K562 (cell line): ENCODE results near the gene VDAC1. TPM values are rescaled to one million over a fixed set of nuclear protein-coding genes. Genes with fewer than 3 reads are reported as not detected.

Experiments used
- BHLHE40 ChIP-seq: IDR thresholded peaks from 2 replicates; pipeline ENCODE4 v1.6.1; 2011; ENCODE audit warnings: low read length, improper control_type of control experiment
- CBFA2T3 ChIP-seq: fragments of 450-650 bp; IDR thresholded peaks from 2 replicates; pipeline ENCODE4 v1.6.1; 2017
- ETS2 ChIP-seq: IDR thresholded peaks from 2 replicates; pipeline ENCODE4 v1.6.1; 2016; ENCODE audit warnings: borderline replicate concordance, missing genetic modification characterization, mild to moderate bottlenecking, moderate library complexity, missing compliant biosample characterization; ENCODE audit not compliant: poor library complexity, severe bottlenecking
- FOXJ2 ChIP-seq: fragments of 200-800 bp; sonication (Bioruptor generic); IDR thresholded peaks from 2 replicates; pipeline ENCODE4 v1.6.1; 2016; ENCODE audit warnings: missing genetic modification characterization, missing compliant biosample characterization
- GTF2F1 ChIP-seq: IDR thresholded peaks from 2 replicates; pipeline ENCODE4 v1.6.1; 2011; ENCODE audit warnings: low read depth, low read length, improper control_type of control experiment
- HDAC8 ChIP-seq: fragments of 450-650 bp; IDR thresholded peaks from 2 replicates; pipeline ENCODE4 v1.6.1; 2016; ENCODE audit warnings: mild to moderate bottlenecking, missing genetic modification characterization, moderate library complexity, missing compliant biosample characterization
- HNRNPH1 ChIP-seq: fragments of 200-400 bp; formaldehyde crosslinking; optimal IDR thresholded peaks from 2 replicates; pipeline ENCODE3; 2017; ENCODE audit warnings: low read depth, mild to moderate bottlenecking, low read length, moderate library complexity
- HSF4 ChIP-seq: fragments of 250-450 bp; sonication (Bioruptor Pico); IDR thresholded peaks from 2 replicates; pipeline ENCODE4 v2.1.2; 2022; ENCODE audit warnings: mild to moderate bottlenecking, moderate library complexity, borderline replicate concordance
- KLF16 ChIP-seq: IDR thresholded peaks from 2 replicates; pipeline ENCODE4 v1.6.1; 2016; ENCODE audit warnings: antibody characterized with exemption
- MED1 ChIP-seq: sonication (generic); formaldehyde crosslinking; IDR thresholded peaks from 2 replicates; pipeline ENCODE4 v1.8.1; 2023; ENCODE audit warnings: missing genetic modification reagents, borderline replicate concordance
- PHB ChIP-seq: fragments of 250-450 bp; sonication (Bioruptor Pico); IDR thresholded peaks from 2 replicates; pipeline ENCODE4 v1.5.0; 2021
- PPARD ChIP-seq: fragments of 250-450 bp; sonication (Bioruptor Pico); IDR thresholded peaks from 2 replicates; pipeline ENCODE4 v1.8.0; 2022; ENCODE audit warnings: inconsistent platforms, mild to moderate bottlenecking, moderate library complexity
- STAG1 ChIP-seq: sonication (generic); formaldehyde crosslinking; IDR thresholded peaks from 2 replicates; pipeline ENCODE4 v1.5.0; 2020; ENCODE audit warnings: missing genetic modification reagents, borderline replicate concordance
- THRAP3 ChIP-seq: fragments of 450-650 bp; IDR thresholded peaks from 2 replicates; pipeline ENCODE4 v1.6.1; 2016; ENCODE audit warnings: mild to moderate bottlenecking, inconsistent platforms, borderline replicate concordance
- ZNF717 ChIP-seq: fragments of 250-450 bp; sonication (Bioruptor Pico); IDR thresholded peaks from 2 replicates; pipeline ENCODE4 v1.5.0; 2021
- polyA plus RNA-seq, 8 experiments: library from polyadenylated mRNA; depleted of rRNA in 4 of 8; stranded (reverse) in 5 of 8; unstranded in 3 of 8; fragments of >200 nt; fragmentation: Nextera tagmentation in 2 of 8; fragmentation: Illumina TruSeq in 1 of 8; extraction: Ambion mirVana in 2 of 8; extraction: Trizol in 1 of 8; gene quantifications; 2 replicates each; pipeline versions ENCODE4 v1.2.1 to v1.2.3, GENCODE V29; 2011 to 2014; ENCODE audit warnings: inconsistent platforms in 1 of 8, missing spikeins in 1 of 8
- total RNA-seq, 7 experiments: library from RNA; depleted of rRNA in 6 of 7; stranded (reverse); fragments of >200 nt in 6 of 7; fragmentation: Illumina TruSeq in 2 of 7; extraction: Trizol in 2 of 7; gene quantifications; 2 replicates each; pipeline versions ENCODE4 v1.2.1 to v1.2.3, GENCODE V29; 2011 to 2021; ENCODE audit warnings: low replicate concordance in 1 of 7
- TF ChIP-seq, protein P1 (sequence below), 2 experiments: fragments of 200-800 bp in 1 of 2; sonication (Bioruptor generic) in 1 of 2; sonication (generic) in 1 of 2; formaldehyde crosslinking in 1 of 2; IDR thresholded peaks in 1 of 2; conservative IDR thresholded peaks in 1 of 2; 2 replicates each; pipeline versions ENCODE4 v1.5.0 to v1.6.1; 2016 to 2020; ENCODE audit warnings: missing compliant biosample characterization in 1 of 2, missing genetic modification characterization in 1 of 2, missing genetic modification reagents in 1 of 2
- TF ChIP-seq, protein P2 (sequence below): fragments of 450-650 bp; formaldehyde crosslinking; IDR thresholded peaks from 2 replicates; pipeline ENCODE4 v1.4.0; 2020; ENCODE audit warnings: mild to moderate bottlenecking, moderate library complexity
- TF ChIP-seq, protein P3 (sequence below): fragments of 250-450 bp; sonication (Bioruptor Pico); IDR thresholded peaks from 2 replicates; pipeline ENCODE4 v1.4.0; 2020; ENCODE audit warnings: borderline replicate concordance
- TF ChIP-seq, protein P4 (sequence below): fragments of 250-450 bp; sonication (Bioruptor Pico); IDR thresholded peaks from 2 replicates; pipeline ENCODE4 v1.4.0; 2020; ENCODE audit warnings: mild to moderate bottlenecking, moderate library complexity
- TF ChIP-seq, protein P5 (sequence below), 2 experiments: IDR thresholded peaks in 1 of 2; conservative IDR thresholded peaks in 1 of 2; 2 replicates each; pipeline ENCODE4 v1.6.1; 2016; ENCODE audit warnings: low read depth in 2 of 2, mild to moderate bottlenecking in 1 of 2, missing compliant biosample characterization in 1 of 2, missing genetic modification characterization in 1 of 2, moderate library complexity in 1 of 2

VDAC1 gene
- total and polyA plus RNA-seq, 9 of the 15 experiments (the other 6 are each of a cell fraction or from before 2014, with no cell fraction given): 168 to 366 (median 293) TPM

DNA sequence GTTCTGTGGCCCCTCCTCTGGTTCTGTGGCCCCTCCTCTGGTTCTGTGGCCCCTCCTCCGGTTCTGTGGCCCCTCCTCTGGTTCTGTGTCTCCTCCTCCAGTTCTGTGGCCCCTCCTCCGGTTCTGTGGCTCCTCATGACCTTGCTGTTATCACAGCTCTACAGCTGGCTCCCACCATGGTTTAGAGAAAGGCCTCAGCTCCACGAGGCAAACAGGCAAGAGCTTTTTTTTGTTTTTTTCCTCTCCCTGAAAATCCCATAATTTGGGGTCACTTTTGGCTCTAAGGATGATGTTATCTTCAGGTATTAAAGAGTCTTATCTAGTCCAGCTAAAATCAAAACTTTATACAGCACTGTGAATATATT, 68.1 kb downstream of the VDAC1 start (continued):
- TF ChIP-seq, protein P1, sequence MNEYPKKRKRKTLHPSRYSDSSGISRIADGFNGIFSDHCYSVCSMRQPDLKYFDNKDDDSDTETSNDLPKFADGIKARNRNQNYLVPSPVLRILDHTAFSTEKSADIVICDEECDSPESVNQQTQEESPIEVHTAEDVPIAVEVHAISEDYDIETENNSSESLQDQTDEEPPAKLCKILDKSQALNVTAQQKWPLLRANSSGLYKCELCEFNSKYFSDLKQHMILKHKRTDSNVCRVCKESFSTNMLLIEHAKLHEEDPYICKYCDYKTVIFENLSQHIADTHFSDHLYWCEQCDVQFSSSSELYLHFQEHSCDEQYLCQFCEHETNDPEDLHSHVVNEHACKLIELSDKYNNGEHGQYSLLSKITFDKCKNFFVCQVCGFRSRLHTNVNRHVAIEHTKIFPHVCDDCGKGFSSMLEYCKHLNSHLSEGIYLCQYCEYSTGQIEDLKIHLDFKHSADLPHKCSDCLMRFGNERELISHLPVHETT (CRISPR knock-in tag; conservative IDR thresholded peaks at IDR 0.05 in 1 of 2, IDR thresholded peaks at IDR 0.05 in 1 of 2): peak in 1 of 2 experiments; percentile 71; a peak in 1 of 4 replicates
- no peak for TF ChIP-seq HNRNPH1
- TF ChIP-seq PHB (CRISPR knock-in tag): no peak
- no peak for TF ChIP-seq MED1 (CRISPR knock-in tag)
- TF ChIP-seq FOXJ2 (tag): no peak
- TF ChIP-seq, protein P2, sequence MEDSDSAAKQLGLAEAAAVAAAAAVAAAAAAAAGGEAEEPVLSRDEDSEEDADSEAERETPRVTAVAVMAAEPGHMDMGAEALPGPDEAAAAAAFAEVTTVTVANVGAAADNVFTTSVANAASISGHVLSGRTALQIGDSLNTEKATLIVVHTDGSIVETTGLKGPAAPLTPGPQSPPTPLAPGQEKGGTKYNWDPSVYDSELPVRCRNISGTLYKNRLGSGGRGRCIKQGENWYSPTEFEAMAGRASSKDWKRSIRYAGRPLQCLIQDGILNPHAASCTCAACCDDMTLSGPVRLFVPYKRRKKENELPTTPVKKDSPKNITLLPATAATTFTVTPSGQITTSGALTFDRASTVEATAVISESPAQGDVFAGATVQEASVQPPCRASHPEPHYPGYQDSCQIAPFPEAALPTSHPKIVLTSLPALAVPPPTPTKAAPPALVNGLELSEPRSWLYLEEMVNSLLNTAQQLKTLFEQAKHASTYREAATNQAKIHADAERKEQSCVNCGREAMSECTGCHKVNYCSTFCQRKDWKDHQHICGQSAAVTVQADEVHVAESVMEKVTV: 0 out of 2 replicates have a peak, but pooled peaks have one; percentile 6
- TF ChIP-seq HDAC8 (tag): no peak
- TF ChIP-seq, protein P3, sequence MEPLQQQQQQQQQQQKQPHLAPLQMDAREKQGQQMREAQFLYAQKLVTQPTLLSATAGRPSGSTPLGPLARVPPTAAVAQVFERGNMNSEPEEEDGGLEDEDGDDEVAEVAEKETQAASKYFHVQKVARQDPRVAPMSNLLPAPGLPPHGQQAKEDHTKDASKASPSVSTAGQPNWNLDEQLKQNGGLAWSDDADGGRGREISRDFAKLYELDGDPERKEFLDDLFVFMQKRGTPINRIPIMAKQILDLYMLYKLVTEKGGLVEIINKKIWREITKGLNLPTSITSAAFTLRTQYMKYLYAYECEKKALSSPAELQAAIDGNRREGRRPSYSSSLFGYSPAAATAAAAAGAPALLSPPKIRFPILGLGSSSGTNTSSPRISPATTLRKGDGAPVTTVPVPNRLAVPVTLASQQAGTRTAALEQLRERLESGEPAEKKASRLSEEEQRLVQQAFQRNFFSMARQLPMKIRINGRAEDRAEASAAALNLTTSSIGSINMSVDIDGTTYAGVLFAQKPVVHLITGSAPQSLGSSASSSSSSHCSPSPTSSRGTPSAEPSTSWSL (CRISPR knock-in tag): no peak
- TF ChIP-seq, protein P4, sequence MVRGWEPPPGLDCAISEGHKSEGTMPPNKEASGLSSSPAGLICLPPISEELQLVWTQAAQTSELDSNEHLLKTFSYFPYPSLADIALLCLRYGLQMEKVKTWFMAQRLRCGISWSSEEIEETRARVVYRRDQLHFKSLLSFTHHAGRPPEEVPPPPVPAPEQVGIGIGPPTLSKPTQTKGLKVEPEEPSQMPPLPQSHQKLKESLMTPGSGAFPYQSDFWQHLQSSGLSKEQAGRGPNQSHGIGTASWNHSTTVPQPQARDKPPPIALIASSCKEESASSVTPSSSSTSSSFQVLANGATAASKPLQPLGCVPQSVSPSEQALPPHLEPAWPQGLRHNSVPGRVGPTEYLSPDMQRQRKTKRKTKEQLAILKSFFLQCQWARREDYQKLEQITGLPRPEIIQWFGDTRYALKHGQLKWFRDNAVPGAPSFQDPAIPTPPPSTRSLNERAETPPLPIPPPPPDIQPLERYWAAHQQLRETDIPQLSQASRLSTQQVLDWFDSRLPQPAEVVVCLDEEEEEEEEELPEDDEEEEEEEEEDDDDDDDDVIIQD (CRISPR knock-in tag): no peak
- peak; percentile 32; the same call in 1 of the 2 replicates for TF ChIP-seq BHLHE40
- no peak; the same call in 1 of the 2 replicates for TF ChIP-seq HSF4 (CRISPR knock-in tag)
- no peak for TF ChIP-seq THRAP3
- 0 out of 2 replicates have a peak, but pooled peaks have one; percentile 18 for TF ChIP-seq KLF16
- no peak for TF ChIP-seq ZNF717 (CRISPR knock-in tag)
- TF ChIP-seq STAG1 (CRISPR knock-in tag): no peak
- TF ChIP-seq, protein P5, sequence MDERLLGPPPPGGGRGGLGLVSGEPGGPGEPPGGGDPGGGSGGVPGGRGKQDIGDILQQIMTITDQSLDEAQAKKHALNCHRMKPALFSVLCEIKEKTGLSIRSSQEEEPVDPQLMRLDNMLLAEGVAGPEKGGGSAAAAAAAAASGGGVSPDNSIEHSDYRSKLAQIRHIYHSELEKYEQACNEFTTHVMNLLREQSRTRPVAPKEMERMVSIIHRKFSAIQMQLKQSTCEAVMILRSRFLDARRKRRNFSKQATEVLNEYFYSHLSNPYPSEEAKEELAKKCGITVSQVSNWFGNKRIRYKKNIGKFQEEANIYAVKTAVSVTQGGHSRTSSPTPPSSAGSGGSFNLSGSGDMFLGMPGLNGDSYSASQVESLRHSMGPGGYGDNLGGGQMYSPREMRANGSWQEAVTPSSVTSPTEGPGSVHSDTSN (CRISPR knock-in tag; IDR thresholded peaks at IDR 0.05; ENCODE audit: low read depth): no peak
- TF ChIP-seq, protein P5 (tag; conservative IDR thresholded peaks at IDR 0.05; ENCODE audit: low read depth): no peak
- TF ChIP-seq GTF2F1: no peak
- peak; percentile 79 for TF ChIP-seq CBFA2T3
- no peak for TF ChIP-seq PPARD
- no peak for TF ChIP-seq ETS2 (tag)
